Parathyroid adenoma (tissue), 2 donors: Measurements from ENCODE around the gene RASSF3.

Experiments
- H2AFZ ChIP-seq: fragments of 300-600 bp; sonication (generic); one replicate; pipeline ENCODE4 v1.7.0; 2017; ENCODE audit warnings: antibody characterized with exemption, mild to moderate bottlenecking
- H3K27ac ChIP-seq: fragments of 300-600 bp; sonication (generic); one replicate; pipeline ENCODE4 v1.7.0; 2017
- H3K27me3 ChIP-seq: fragments of 300-600 bp; sonication (generic); one replicate; pipeline ENCODE4 v1.7.0; 2017; ENCODE audit warnings: low read length; ENCODE audit not compliant: control insufficient read depth, insufficient read depth
- H3K36me3 ChIP-seq: fragments of 300-600 bp; sonication (generic); one replicate; pipeline ENCODE4 v1.7.0; 2017; ENCODE audit warnings: low read length; ENCODE audit not compliant: control insufficient read depth, insufficient read depth
- H3K4me1 ChIP-seq: fragments of 300-600 bp; sonication (generic); one replicate; pipeline ENCODE4 v1.7.0; 2017; ENCODE audit warnings: control low read depth
- H3K4me2 ChIP-seq: fragments of 300-600 bp; sonication (generic); one replicate; pipeline ENCODE4 v1.7.0; 2017; ENCODE audit warnings: low read length
- H3K4me3 ChIP-seq: fragments of 300-600 bp; sonication (generic); one replicate; pipeline ENCODE4 v1.7.0; 2017; ENCODE audit warnings: low read depth, low read length
- H3K79me2 ChIP-seq: fragments of 300-600 bp; sonication (generic); one replicate; pipeline ENCODE4 v1.7.0; 2017; ENCODE audit warnings: control low read depth
- H3K9ac ChIP-seq: fragments of 300-600 bp; sonication (generic); one replicate; pipeline ENCODE4 v1.7.0; 2017; ENCODE audit warnings: mild to moderate bottlenecking
- H3K9me3 ChIP-seq: fragments of 300-600 bp; sonication (generic); one replicate; pipeline ENCODE4 v1.7.0; 2017; ENCODE audit warnings: low read length; ENCODE audit not compliant: control insufficient read depth
- CTCF ChIP-seq: fragments of 300-600 bp; sonication (generic); IDR thresholded peaks from one replicate; pipeline ENCODE4 v1.7.0; 2017; ENCODE audit warnings: antibody characterized with exemption, mild to moderate bottlenecking
- donor health status: primary hyperparathyroidism.

The RASSF3 gene

GRCh38 chr12:64739778-64740177 is 129.5 kb downstream of the RASSF3 start:
- Histone ChIP-seq H3K4me3 (no peak overlapping the region), H2AFZ (no peak overlapping the region), H3K9ac (no peak overlapping the region), H3K4me2 (no peak overlapping the region), H3K4me1 (no peaks in the 10 kb centered on the region), H3K9me3 (no peaks in the 10 kb centered on the region), H3K27ac (no peak overlapping the region), H3K79me2 (no peaks in the 10 kb centered on the region), H3K27me3 (no peaks in the 10 kb centered on the region), H3K36me3 (no peaks in the 10 kb centered on the region)
- TF ChIP-seq CTCF, result no peak

- H2AFZ ChIP-seq, result no peak overlapping the region
- no peaks in the 10 kb centered on the region for H3K27me3 ChIP-seq
- H3K9ac ChIP-seq, result no peak overlapping the region
- H3K4me2 ChIP-seq, result no peak overlapping the region
- no peaks in the 10 kb centered on the region for H3K4me1 ChIP-seq
- TF ChIP-seq CTCF, result no peak
- no peaks in the 10 kb centered on the region for H3K36me3 ChIP-seq
- H3K27ac ChIP-seq, result no peak overlapping the region
- H3K4me3 ChIP-seq, result no peak overlapping the region
- no peaks in the 10 kb centered on the region for H3K79me2 ChIP-seq
- H3K9me3 ChIP-seq, result no peaks in the 10 kb centered on the region
Measured at GRCh38 chr12:64740646-64741045, 130.4 kb downstream of the RASSF3 start.

- TF ChIP-seq CTCF, result no peak
- no peak overlapping the region for H2AFZ ChIP-seq
- no peak overlapping the region for H3K4me2 ChIP-seq
- H3K9me3 ChIP-seq, result no peaks in the 10 kb centered on the region
- no peak overlapping the region for H3K9ac ChIP-seq
- no peaks in the 10 kb centered on the region for H3K4me1 ChIP-seq
- H3K79me2 ChIP-seq, result no peaks in the 10 kb centered on the region
- no peak overlapping the region for H3K27ac ChIP-seq
- H3K27me3 ChIP-seq, result no peaks in the 10 kb centered on the region
- H3K4me3 ChIP-seq, result no peak overlapping the region
- no peaks in the 10 kb centered on the region for H3K36me3 ChIP-seq
Measured at GRCh38 chr12:64742416-64742815, 132.1 kb downstream of the RASSF3 start.

- H3K27me3 ChIP-seq, result no peaks in the 10 kb centered on the region
- no peak for TF ChIP-seq CTCF
- H3K4me1 ChIP-seq, result no peaks in the 10 kb centered on the region
- no peaks in the 10 kb centered on the region for H3K79me2 ChIP-seq
- H3K4me3 ChIP-seq, result no peak overlapping the region
- no peak overlapping the region for H3K4me2 ChIP-seq
- no peak overlapping the region for H3K27ac ChIP-seq
- no peaks in the 10 kb centered on the region for H3K9me3 ChIP-seq
- H3K36me3 ChIP-seq, result no peaks in the 10 kb centered on the region
- no peak overlapping the region for H2AFZ ChIP-seq
- H3K9ac ChIP-seq, result no peak overlapping the region
Measured at GRCh38 chr12:64743206-64743605, 132.9 kb downstream of the RASSF3 start.

- TF ChIP-seq CTCF, result no peak
- no peaks in the 10 kb centered on the region for H3K27me3 ChIP-seq
- no peak overlapping the region for H3K27ac ChIP-seq
- no peaks in the 10 kb centered on the region for H3K79me2 ChIP-seq
- H3K4me1 ChIP-seq, result no peaks in the 10 kb centered on the region
- no peaks in the 10 kb centered on the region for H3K9me3 ChIP-seq
- no peak overlapping the region for H3K9ac ChIP-seq
- no peaks in the 10 kb centered on the region for H3K36me3 ChIP-seq
- no peak overlapping the region for H2AFZ ChIP-seq
- no peak overlapping the region for H3K4me3 ChIP-seq
- H3K4me2 ChIP-seq, result no peak overlapping the region
Measured at GRCh38 chr12:64744422-64745258, 134.3 kb downstream of the RASSF3 start.
